B cell (primary cell): ENCODE measurements around the gene SLC24A3. TPM values are rescaled to one million over a fixed set of nuclear protein-coding genes. Genes with fewer than 3 reads are reported as not detected.

Source experiments
- ATAC-seq: fragments of 200-7000 bp; cut with Tn5 transposase; one replicate; pipeline ENCODE4 v1.10.0; 2021; ENCODE audit warnings: low read depth, mild to moderate bottlenecking, moderate number of reproducible peaks, moderate library complexity
- CTCF ChIA-PET: fragments of 350-600 bp; sonication (Branson Sonifier 250); formaldehyde crosslinking; loops from one replicate; lab custom pipeline; 2021; ENCODE audit warnings: antibody characterized with exemption, inconsistent platforms; lab: Charles Lee
- POLR2A ChIA-PET: fragments of 350-600 bp; sonication (Branson Sonifier 250); formaldehyde crosslinking; loops from one replicate; lab custom pipeline; 2021; ENCODE audit warnings: antibody characterized with exemption; lab: Charles Lee
- DNase-seq: peaks from one replicate; pipeline ENCODE4 v3.0.0; 2013
- H2AFZ ChIP-seq: 2 replicates; pipeline ENCODE4 v1.6.1; 2012; ENCODE audit warnings: mild to moderate bottlenecking, low read depth, low read length; ENCODE audit not compliant: insufficient read depth, poor library complexity, severe bottlenecking
- H3K27ac ChIP-seq, 2 donors: 1 replicate in 1 of 2; 2 replicates in 1 of 2; pipeline ENCODE4 v1.5.1; 2012 to 2013; ENCODE audit warnings: low read length in 2 of 2, mild to moderate bottlenecking in 2 of 2, moderate library complexity in 1 of 2
- H3K27me3 ChIP-seq, 4 experiments: fragments of 200-600 bp in 1 of 4; sonication (generic) in 1 of 4; replicated peaks in 1 of 4; 1 replicate in 2 of 4; 2 replicates in 2 of 4; pipeline versions ENCODE4 v1.6.1 to v1.7.0; 2013 to 2016; ENCODE audit warnings: low read length in 3 of 4, mild to moderate bottlenecking in 2 of 4, mixed read lengths in 1 of 4, moderate library complexity in 1 of 4; ENCODE audit not compliant: insufficient read depth in 4 of 4, control insufficient read depth in 3 of 4; ENCODE audit errors: control extremely low read depth in 1 of 4
- H3K36me3 ChIP-seq, 2 experiments: replicated peaks in 1 of 2; 1 replicate in 1 of 2; 2 replicates in 1 of 2; pipeline versions ENCODE4 v1.6.1 to v1.7.1; 2013; ENCODE audit warnings: low read length in 1 of 2; ENCODE audit not compliant: insufficient read depth in 2 of 2, control insufficient read depth in 1 of 2; ENCODE audit errors: control extremely low read depth in 1 of 2, extremely low read depth in 1 of 2
- H3K4me1 ChIP-seq, 2 donors: fragments of 200-600 bp in 1 of 2; sonication (generic) in 1 of 2; 1 replicate in 1 of 2; 2 replicates in 1 of 2; pipeline versions ENCODE4 v1.5.1 to v1.6.1; 2013 to 2017; ENCODE audit warnings: low read length in 2 of 2; ENCODE audit not compliant: control insufficient read depth in 2 of 2, insufficient read depth in 2 of 2
- H3K4me2 ChIP-seq: replicated peaks from 2 replicates; pipeline ENCODE3; 2012; ENCODE audit warnings: mild to moderate bottlenecking, low read depth, low read length; ENCODE audit not compliant: poor library complexity, severe bottlenecking
- H3K4me3 ChIP-seq, 5 experiments: fragments of 200-600 bp in 1 of 5; sonication (generic) in 1 of 5; 1 replicate in 3 of 5; 2 replicates in 2 of 5; pipeline versions ENCODE4 v1.5.1 to v1.7.0; 2011 to 2016; ENCODE audit warnings: low read length in 4 of 5, mild to moderate bottlenecking in 4 of 5, low read depth in 2 of 5, control low read depth in 1 of 5, moderate library complexity in 1 of 5; ENCODE audit not compliant: insufficient read depth in 1 of 5; ENCODE audit errors: control extremely low read depth in 1 of 5, extremely low read depth in 1 of 5
- H3K79me2 ChIP-seq: fragments of 200-600 bp; sonication (generic); one replicate; pipeline ENCODE4 v1.6.0; 2016; ENCODE audit warnings: low read length; ENCODE audit not compliant: control insufficient read depth, insufficient read depth
- H3K9ac ChIP-seq: fragments of 200-600 bp; sonication (generic); 2 replicates; pipeline ENCODE4 v1.6.1; 2017; ENCODE audit warnings: mild to moderate bottlenecking, low read length, moderate library complexity
- H3K9me3 ChIP-seq, 3 donors: one replicate each; pipeline versions ENCODE4 v1.6.1 to v1.7.1; 2013; ENCODE audit warnings: low read length in 2 of 3; ENCODE audit not compliant: control insufficient read depth in 2 of 3, insufficient read depth in 1 of 3; ENCODE audit errors: control extremely low read depth in 1 of 3
- H4K20me1 ChIP-seq: 2 replicates; pipeline ENCODE4 v1.6.0; 2012; ENCODE audit warnings: mild to moderate bottlenecking, low read length; ENCODE audit not compliant: insufficient read depth, control insufficient read depth, poor library complexity, severe bottlenecking
- H3K27ac Mint-ChIP-seq: one replicate; pipeline ENCODE4 v1.8.0; 2021; ENCODE audit warnings: mixed read lengths
- H3K27me3 Mint-ChIP-seq: one replicate; pipeline ENCODE4 v1.8.0; 2021; ENCODE audit warnings: mixed read lengths
- H3K4me1 Mint-ChIP-seq: one replicate; pipeline ENCODE4 v1.8.0; 2021; ENCODE audit warnings: mixed read lengths
- H3K4me3 Mint-ChIP-seq: one replicate; pipeline ENCODE4 v1.8.0; 2021; ENCODE audit warnings: mixed read lengths
- H3K9me3 Mint-ChIP-seq: one replicate; pipeline ENCODE4 v1.8.0; 2022; ENCODE audit warnings: mixed read lengths; ENCODE audit not compliant: insufficient read depth
- CTCF ChIP-seq: fragments of 200-600 bp; IDR thresholded peaks from one replicate; pipeline ENCODE4 v1.8.0; 2022; ENCODE audit warnings: antibody characterized with exemption, mild to moderate bottlenecking
- EZH2 ChIP-seq: IDR thresholded peaks from 2 replicates; pipeline ENCODE4 v1.6.1; 2012; ENCODE audit warnings: borderline replicate concordance, low read depth, mild to moderate bottlenecking, moderate library complexity, low read length; ENCODE audit not compliant: insufficient read depth, poor library complexity, severe bottlenecking
- WGBS: methylation state at CpG from one replicate; pipeline ENCODE4 v1.1.5; 2013; ENCODE audit warnings: missing lambda C conversion rate; ENCODE audit not compliant: insufficient coverage; 5-methylcytosine and 5-hydroxymethylcytosine counted together
- intact Hi-C: fragments of 100-400 bp; cut with micrococcal nuclease; formaldehyde crosslinking; loops from one replicate; pipeline ENCODE4 v1.10.0; 2022
- polyA plus RNA-seq: library from polyadenylated mRNA; depleted of rRNA; stranded (reverse); fragments of >200 nt; gene quantifications from 2 replicates; pipeline ENCODE4 v1.2.3, GENCODE V29; 2012
- total RNA-seq, 2 donors: library from RNA; stranded (reverse); fragments of 120-200 nt in 1 of 2; gene quantifications; 1 replicate in 1 of 2; 2 replicates in 1 of 2; pipeline versions ENCODE4 v1.2.3 to v1.2.4, GENCODE V29; 2013 to 2022

Gene SLC24A3
- total and polyA plus RNA-seq, 2 donors (not counting 1 experiment from before 2014, with no cell fraction given): not detected

GRCh38 chr20:19661717-19662636 lies 449.5 kb downstream of the SLC24A3 start:
- TF ChIP-seq EZH2 (no peak), CTCF (peak; percentile 99)
- no peak overlapping the region for H3K27ac ChIP-seq
- WGBS: 81% methylated on average over 14 of the region's 19 CpGs

GRCh38 chr20:19662637-19662995 lies 450.2 kb downstream of the SLC24A3 start:
- TF ChIP-seq CTCF (peak; percentile 43), EZH2 (no peak)

More at GRCh38 chr20:19661717-19662636, 449.5 kb downstream of the SLC24A3 start:
- no peaks in the 10 kb centered on the region for H3K79me2 ChIP-seq
- peak; percentile 77 for DNase-seq
- ChIA-PET POLR2A (interaction anchor here (0.6 to 1.1 kb wide), 2 partner anchors 33 to 186 kb away, joined by 3 to 9 read pairs; no protein-coding TSS in a partner anchor), CTCF (interaction anchor here (0.7 to 8.4 kb wide), 26 partner anchors 8 to 1523 kb away, joined by 3 to 295 read pairs (median 4); partner anchors contain the start of gene CFAP61)
- H3K4me2 ChIP-seq: no peak overlapping the region
- H3K9ac ChIP-seq: no peak overlapping the region
- no peaks in the 10 kb centered on the region for H4K20me1 ChIP-seq
- peaks cover 0 to 16% (median 6%) of the 10 kb centered on the region in 4 experiments for H3K27me3 ChIP-seq
- peaks cover 0 to 4% (median 0%) of the 10 kb centered on the region in 3 donors for H3K9me3 ChIP-seq
- H2AFZ ChIP-seq: no peak overlapping the region
- H3K4me1 ChIP-seq: peaks cover 19 to 24% of the 10 kb centered on the region in 2 donors
- no peak overlapping the region for H3K4me3 Mint-ChIP-seq
- intact Hi-C loops: loop anchor here (1.0 kb wide), 2 partner anchors 34 to 1249 kb away; no protein-coding TSS in a partner anchor
- H3K4me3 ChIP-seq: no peak overlapping the region
- H3K36me3 ChIP-seq: no peaks in the 10 kb centered on the region
- no peak overlapping the region for H3K27ac Mint-ChIP-seq
- peaks cover 29% of the 10 kb centered on the region for H3K4me1 Mint-ChIP-seq
- H3K9me3 Mint-ChIP-seq: no peaks in the 10 kb centered on the region
- ATAC-seq: peak; percentile 56
- H3K27me3 Mint-ChIP-seq: peaks cover 32% of the 10 kb centered on the region

More at GRCh38 chr20:19662637-19662995, 450.2 kb downstream of the SLC24A3 start:
- H3K27ac ChIP-seq: no peak overlapping the region
- intact Hi-C loops: loop anchor here (1.0 kb wide), 2 partner anchors 34 to 1249 kb away; no protein-coding TSS in a partner anchor
- ChIA-PET POLR2A (no interaction called here), CTCF (interaction anchor here (0.6 to 8.4 kb wide), 19 partner anchors 9 to 1250 kb away, joined by 3 to 295 read pairs (median 4); partner anchors contain the start of gene CFAP61)
- no peak for DNase-seq
- peaks cover 32% of the 10 kb centered on the region for H3K27me3 Mint-ChIP-seq
- no peak overlapping the region for H3K27ac Mint-ChIP-seq
- H3K36me3 ChIP-seq: no peaks in the 10 kb centered on the region
- peaks cover 0 to 4% (median 0%) of the 10 kb centered on the region in 3 donors for H3K9me3 ChIP-seq
- no peak overlapping the region for H3K9ac ChIP-seq
- H3K79me2 ChIP-seq: no peaks in the 10 kb centered on the region
- no peak overlapping the region for H3K4me2 ChIP-seq
- no peak overlapping the region for H2AFZ ChIP-seq
- no peaks in the 10 kb centered on the region for H3K9me3 Mint-ChIP-seq
- H4K20me1 ChIP-seq: no peaks in the 10 kb centered on the region
- H3K4me1 ChIP-seq: peaks cover 15 to 21% of the 10 kb centered on the region in 2 donors
- H3K4me3 ChIP-seq: no peak overlapping the region
- WGBS: 84% methylated on average over 6 of the region's 9 CpGs
- no peak for ATAC-seq
- no peak overlapping the region for H3K4me3 Mint-ChIP-seq
- peaks cover 0 to 16% (median 6%) of the 10 kb centered on the region in 4 experiments for H3K27me3 ChIP-seq
- H3K4me1 Mint-ChIP-seq: peaks cover 28% of the 10 kb centered on the region
